AG04450 (cell line): ENCODE data around the gene C2CD2L. TPM values are rescaled to one million over a fixed set of nuclear protein-coding genes. Genes with fewer than 3 reads are reported as not detected.
"Not testable (repeated sequence)": the region's sequence is repeated elsewhere in the genome, so short reads cannot be mapped to it uniquely, and the experiment has no call there.

Experiments used
- CTCF ChIA-PET: fragments of 300-600, 350-600 bp; formaldehyde crosslinking; extraction: SDS; loops from one replicate; lab custom pipeline; 2022; ENCODE audit warnings: antibody characterized with exemption, inconsistent platforms; lab: Charles Lee
- POLR2A ChIA-PET: fragments of 350-600 bp; formaldehyde crosslinking; extraction: SDS; loops from one replicate; lab custom pipeline; 2021; ENCODE audit warnings: antibody characterized with exemption, inconsistent platforms; lab: Yijun Ruan, JAX
- DNase-seq: peaks from one replicate; pipeline ENCODE4 v3.0.0-alpha.2; 2011; ENCODE audit warnings: low read depth, low spot score
- H3K27ac ChIP-seq: one replicate; pipeline ENCODE4 v1.5.1; 2012; ENCODE audit warnings: low read depth, low read length, control low read depth
- H3K27me3 ChIP-seq: one replicate; pipeline ENCODE4 v1.6.0; 2012; ENCODE audit warnings: low read length; ENCODE audit not compliant: control insufficient read depth, insufficient read depth
- H3K4me3 ChIP-seq: 2 replicates; pipeline ENCODE4 v1.5.1; 2011; ENCODE audit warnings: mild to moderate bottlenecking, low read depth, low read length, control low read depth
- H3K9me3 ChIP-seq: 2 replicates; pipeline ENCODE4 v1.5.1; 2012; ENCODE audit warnings: low read length; ENCODE audit not compliant: control insufficient read depth, insufficient read depth
- CTCF ChIP-seq: IDR thresholded peaks from 2 replicates; pipeline ENCODE4 v1.5.1; 2011; ENCODE audit warnings: low read depth, low read length, control low read depth, inconsistent platforms
- polyA plus RNA-seq: library from polyadenylated mRNA; depleted of rRNA; stranded (reverse); fragments of >200 nt; gene quantifications from 2 replicates; pipeline ENCODE4 v1.2.3, GENCODE V29; 2011

Gene C2CD2L
- polyA plus RNA-seq, 1 experiment: 2.8 TPM

GRCh38 chr11:119157063-119157462 lies 49.9 kb downstream of the C2CD2L start:
- ChIA-PET CTCF (interaction anchor here (0.5 to 4.4 kb wide), 5 partner anchors 12 to 181 kb away, joined by 3 to 15 read pairs (median 4); partner anchors contain the start of gene DPAGT1), POLR2A (interaction anchor here (0.7 to 0.9 kb wide), 2 partner anchors 62 to 123 kb away, joined by 3 to 4 read pairs; no protein-coding TSS in a partner anchor)
- Histone ChIP-seq H3K27me3 (peaks cover 23% of the 10 kb centered on the region), H3K9me3 (no peaks in the 10 kb centered on the region), H3K27ac (no peak overlapping the region), H3K4me3 (no peak overlapping the region)
- TF ChIP-seq CTCF: no peak
- no peak for DNase-seq

- Histone ChIP-seq H3K4me3 (no peak overlapping the region), H3K27ac (no peak overlapping the region), H3K9me3 (no peaks in the 10 kb centered on the region), H3K27me3 (peaks cover 19% of the 10 kb centered on the region)
- no peak for DNase-seq
- no peak for TF ChIP-seq CTCF
- CTCF ChIA-PET: interaction anchor here (1.2 kb wide), 1 partner anchor 14 kb away, joined by 4 read pairs; no protein-coding TSS in a partner anchor
- POLR2A ChIA-PET: no interaction called here
These were observed 51.3 kb downstream of the C2CD2L start for GRCh38 chr11:119158467-119158866.

- TF ChIP-seq CTCF: no peak
- peaks cover 19% of the 10 kb centered on the region for H3K27me3 ChIP-seq
- no peaks in the 10 kb centered on the region for H3K9me3 ChIP-seq
- no peak overlapping the region for H3K27ac ChIP-seq
- DNase-seq: no peak
- CTCF ChIA-PET: interaction anchor here (1.0 to 1.5 kb wide), 2 partner anchors 9 to 15 kb away, joined by 7 to 8 read pairs; partner anchors contain the start of gene NLRX1
- H3K4me3 ChIP-seq: no peak overlapping the region
- POLR2A ChIA-PET: no interaction called here
These were observed 53.0 kb downstream of the C2CD2L start for GRCh38 chr11:119160151-119160550.

GRCh38 chr11:119161871-119162270 lies 54.7 kb downstream of the C2CD2L start:
- POLR2A ChIA-PET: no interaction called here
- Histone ChIP-seq H3K9me3 (no peaks in the 10 kb centered on the region), H3K27ac (no peak overlapping the region), H3K27me3 (peaks cover 17% of the 10 kb centered on the region), H3K4me3 (no peak overlapping the region)
- no peak for DNase-seq
- CTCF ChIA-PET: no interaction called here
- TF ChIP-seq CTCF: no peak

- Histone ChIP-seq H3K4me3 (no peak overlapping the region), H3K27ac (no peak overlapping the region), H3K9me3 (no peaks in the 10 kb centered on the region), H3K27me3 (no peaks in the 10 kb centered on the region)
- ChIA-PET POLR2A (no interaction called here), CTCF (interaction anchor here (0.7 to 1.0 kb wide), 3 partner anchors 30 to 155 kb away, joined by 3 to 5 read pairs (median 3); partner anchors contain the start of gene CBL)
- DNase-seq: no peak
- no peak for TF ChIP-seq CTCF
These were observed 59.4 kb downstream of the C2CD2L start for GRCh38 chr11:119166368-119167076.

- H3K27me3 ChIP-seq, H3K4me3 ChIP-seq, DNase-seq, POLR2A ChIA-PET, H3K9me3 ChIP-seq, H3K27ac ChIP-seq: not testable (repeated sequence)
- CTCF ChIA-PET: interaction anchor here (0.8 to 1.0 kb wide), 4 partner anchors 29 to 171 kb away, joined by 3 to 5 read pairs (median 3); partner anchors contain the start of gene CBL
These were observed 59.9 kb downstream of the C2CD2L start for GRCh38 chr11:119167077-119167458.
